AG04450 (cell line): Measurements from ENCODE around the gene LRRC4. TPM values are rescaled to one million over a fixed set of nuclear protein-coding genes. Genes with fewer than 3 reads are reported as not detected.

Experiments
- CTCF ChIA-PET: fragments of 300-600, 350-600 bp; formaldehyde crosslinking; extraction: SDS; loops from one replicate; lab custom pipeline; 2022; ENCODE audit warnings: antibody characterized with exemption, inconsistent platforms; lab: Charles Lee
- POLR2A ChIA-PET: fragments of 350-600 bp; formaldehyde crosslinking; extraction: SDS; loops from one replicate; lab custom pipeline; 2021; ENCODE audit warnings: antibody characterized with exemption, inconsistent platforms; lab: Yijun Ruan, JAX
- DNase-seq: peaks from one replicate; pipeline ENCODE4 v3.0.0-alpha.2; 2011; ENCODE audit warnings: low read depth, low spot score
- H3K27ac ChIP-seq: one replicate; pipeline ENCODE4 v1.5.1; 2012; ENCODE audit warnings: low read depth, low read length, control low read depth
- H3K27me3 ChIP-seq: one replicate; pipeline ENCODE4 v1.6.0; 2012; ENCODE audit warnings: low read length; ENCODE audit not compliant: control insufficient read depth, insufficient read depth
- H3K4me3 ChIP-seq: 2 replicates; pipeline ENCODE4 v1.5.1; 2011; ENCODE audit warnings: mild to moderate bottlenecking, low read depth, low read length, control low read depth
- H3K9me3 ChIP-seq: 2 replicates; pipeline ENCODE4 v1.5.1; 2012; ENCODE audit warnings: low read length; ENCODE audit not compliant: control insufficient read depth, insufficient read depth
- polyA plus RNA-seq: library from polyadenylated mRNA; depleted of rRNA; stranded (reverse); fragments of >200 nt; gene quantifications from 2 replicates; pipeline ENCODE4 v1.2.3, GENCODE V29; 2011
- TF ChIP-seq, protein P1 (sequence below): IDR thresholded peaks from 2 replicates; pipeline ENCODE4 v1.5.1; 2011; ENCODE audit warnings: low read depth, low read length, control low read depth, inconsistent platforms

LRRC4 gene
- polyA plus RNA-seq, 1 experiment = 0.35 TPM

DNA sequence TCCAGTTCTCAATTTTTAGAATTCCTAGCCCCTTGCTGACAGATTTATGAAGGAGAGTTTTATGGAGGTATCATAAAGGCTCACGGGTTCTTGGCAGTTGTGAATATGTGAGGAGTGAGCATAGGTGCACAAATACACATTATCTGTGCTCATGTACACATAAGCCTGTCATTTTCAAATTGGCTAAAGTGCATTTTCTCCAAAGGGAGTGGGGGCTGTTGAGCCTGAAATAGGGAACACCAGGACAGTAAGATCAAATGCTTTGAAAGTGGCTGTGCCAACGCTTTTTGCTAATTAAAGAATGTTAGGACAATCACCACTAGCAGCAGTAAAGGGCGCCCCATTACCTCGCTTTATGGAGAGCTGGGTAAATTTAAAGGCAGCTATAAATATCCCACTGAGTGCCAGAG is 8.3 kb upstream of the LRRC4 start:
- Histone ChIP-seq H3K27ac (no peak overlapping the region), H3K9me3 (no peaks in the 10 kb centered on the region), H3K4me3 (no peak overlapping the region), H3K27me3 (no peaks in the 10 kb centered on the region)
- no peak for DNase-seq
- ChIA-PET POLR2A (no interaction called here), CTCF (interaction anchor here (0.6 kb wide), 1 partner anchor 32 kb away, joined by 5 read pairs; no protein-coding TSS in a partner anchor)
- TF ChIP-seq, protein P1, sequence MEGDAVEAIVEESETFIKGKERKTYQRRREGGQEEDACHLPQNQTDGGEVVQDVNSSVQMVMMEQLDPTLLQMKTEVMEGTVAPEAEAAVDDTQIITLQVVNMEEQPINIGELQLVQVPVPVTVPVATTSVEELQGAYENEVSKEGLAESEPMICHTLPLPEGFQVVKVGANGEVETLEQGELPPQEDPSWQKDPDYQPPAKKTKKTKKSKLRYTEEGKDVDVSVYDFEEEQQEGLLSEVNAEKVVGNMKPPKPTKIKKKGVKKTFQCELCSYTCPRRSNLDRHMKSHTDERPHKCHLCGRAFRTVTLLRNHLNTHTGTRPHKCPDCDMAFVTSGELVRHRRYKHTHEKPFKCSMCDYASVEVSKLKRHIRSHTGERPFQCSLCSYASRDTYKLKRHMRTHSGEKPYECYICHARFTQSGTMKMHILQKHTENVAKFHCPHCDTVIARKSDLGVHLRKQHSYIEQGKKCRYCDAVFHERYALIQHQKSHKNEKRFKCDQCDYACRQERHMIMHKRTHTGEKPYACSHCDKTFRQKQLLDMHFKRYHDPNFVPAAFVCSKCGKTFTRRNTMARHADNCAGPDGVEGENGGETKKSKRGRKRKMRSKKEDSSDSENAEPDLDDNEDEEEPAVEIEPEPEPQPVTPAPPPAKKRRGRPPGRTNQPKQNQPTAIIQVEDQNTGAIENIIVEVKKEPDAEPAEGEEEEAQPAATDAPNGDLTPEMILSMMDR = no peak

DNA sequence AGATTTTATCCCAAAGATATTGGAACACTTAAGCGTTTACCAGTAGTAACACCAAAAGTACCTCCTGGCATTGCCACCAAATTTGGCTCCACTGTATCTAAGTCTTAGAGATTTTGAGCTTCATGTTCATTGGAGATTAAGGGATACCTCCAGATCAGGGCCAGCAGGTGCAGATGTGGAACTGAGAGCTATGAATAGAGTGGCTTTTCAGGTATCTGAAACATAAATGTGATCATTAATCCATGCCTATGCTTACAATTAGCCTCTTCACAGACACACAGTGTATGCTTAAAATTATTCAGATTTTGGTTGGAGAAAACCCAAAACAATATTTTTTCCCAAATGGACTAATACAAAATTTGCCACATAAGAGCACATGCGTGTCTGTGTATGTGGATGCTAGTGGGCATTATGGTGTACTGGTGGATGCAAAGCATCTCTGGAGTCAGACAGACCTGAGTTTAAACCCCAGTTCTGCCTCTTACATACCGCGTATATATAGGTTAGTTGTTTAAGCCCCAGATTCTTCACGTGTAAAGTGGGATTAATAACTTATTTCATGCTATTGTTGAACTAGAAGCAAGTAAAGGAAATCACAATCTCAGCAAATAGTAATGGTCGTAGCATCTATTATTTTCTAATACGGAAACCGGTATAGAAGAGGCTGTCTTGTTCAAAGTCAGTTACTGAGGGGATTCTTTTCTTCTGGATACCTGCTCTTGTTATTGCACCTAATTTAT is 6.8 kb upstream of the LRRC4 start:
- no peak for DNase-seq
- ChIA-PET POLR2A (no interaction called here), CTCF (interaction anchor here (0.6 kb wide), 1 partner anchor 171 kb away, joined by 4 read pairs; no protein-coding TSS in a partner anchor)
- Histone ChIP-seq H3K27ac (no peak overlapping the region), H3K27me3 (no peaks in the 10 kb centered on the region), H3K4me3 (no peak overlapping the region), H3K9me3 (no peaks in the 10 kb centered on the region)
- TF ChIP-seq, protein P1 = no peak

DNA sequence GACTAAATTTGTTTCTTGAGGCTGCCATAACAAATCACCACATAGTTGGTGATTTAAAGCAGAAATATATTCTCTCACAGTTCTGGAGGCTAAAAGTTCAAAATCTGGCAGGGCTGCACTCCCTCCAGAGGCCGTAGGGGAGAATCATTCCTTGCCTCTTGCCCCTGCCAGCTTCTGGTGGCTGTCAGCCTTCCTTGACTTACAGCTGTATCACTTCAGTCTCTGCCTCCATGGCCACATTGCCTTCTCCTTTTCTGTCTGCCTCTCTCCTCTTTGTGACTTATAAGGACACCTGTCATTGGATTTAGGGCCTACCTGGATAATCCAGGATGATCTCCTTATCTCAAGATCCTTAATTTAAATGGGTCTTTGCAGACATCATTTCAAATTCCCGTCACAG is 5.8 kb upstream of the LRRC4 start:
- H3K4me3 ChIP-seq = no peak overlapping the region
- H3K9me3 ChIP-seq = no peaks in the 10 kb centered on the region
- CTCF ChIA-PET = no interaction called here
- TF ChIP-seq, protein P1 = no peak
- POLR2A ChIA-PET = no interaction called here
- H3K27ac ChIP-seq = no peak overlapping the region
- no peak for DNase-seq
- no peaks in the 10 kb centered on the region for H3K27me3 ChIP-seq

DNA sequence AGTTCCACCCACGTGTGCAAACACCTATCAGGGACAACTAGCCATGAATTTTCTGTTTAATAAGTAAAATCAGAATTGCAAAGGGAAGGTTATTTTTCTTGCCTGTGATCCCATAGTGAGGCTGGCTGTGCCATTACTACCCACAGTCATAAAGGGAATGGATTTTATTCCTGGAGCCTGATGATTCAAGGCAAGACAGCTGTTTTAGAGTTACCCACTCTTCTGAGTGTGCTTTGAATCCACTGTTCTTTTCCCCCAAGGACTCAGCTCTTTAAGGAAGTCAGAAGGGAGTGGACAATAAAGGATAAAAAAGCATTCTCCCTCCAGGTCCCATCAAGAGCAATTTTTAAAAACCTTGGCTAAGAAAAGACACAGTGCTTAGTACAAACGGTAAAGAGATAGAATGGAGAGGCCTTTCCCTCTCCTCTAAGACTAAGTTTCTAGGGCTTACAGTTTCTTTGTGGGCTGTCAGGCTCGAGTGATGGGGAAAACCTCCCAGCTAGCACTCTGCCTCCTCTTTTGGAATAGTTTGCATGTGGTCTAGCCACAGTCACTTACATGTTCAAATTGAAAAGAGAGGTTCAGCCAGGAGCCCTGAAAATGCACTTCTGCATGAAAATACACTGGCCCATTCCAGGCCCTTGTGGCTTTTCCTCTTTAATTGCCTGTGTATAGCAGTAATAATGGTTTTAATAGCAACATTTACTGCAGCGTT is 5.1 kb upstream of the LRRC4 start:
- no peak for DNase-seq
- TF ChIP-seq, protein P1 = no peak
- no peak overlapping the region for H3K27ac ChIP-seq
- H3K27me3 ChIP-seq = no peaks in the 10 kb centered on the region
- H3K4me3 ChIP-seq = no peak overlapping the region
- no peaks in the 10 kb centered on the region for H3K9me3 ChIP-seq
- CTCF ChIA-PET = interaction anchor here (0.6 to 2.8 kb wide), 3 partner anchors 29 to 173 kb away, joined by 3 to 20 read pairs (median 3); no protein-coding TSS in a partner anchor
- POLR2A ChIA-PET = no interaction called here

DNA sequence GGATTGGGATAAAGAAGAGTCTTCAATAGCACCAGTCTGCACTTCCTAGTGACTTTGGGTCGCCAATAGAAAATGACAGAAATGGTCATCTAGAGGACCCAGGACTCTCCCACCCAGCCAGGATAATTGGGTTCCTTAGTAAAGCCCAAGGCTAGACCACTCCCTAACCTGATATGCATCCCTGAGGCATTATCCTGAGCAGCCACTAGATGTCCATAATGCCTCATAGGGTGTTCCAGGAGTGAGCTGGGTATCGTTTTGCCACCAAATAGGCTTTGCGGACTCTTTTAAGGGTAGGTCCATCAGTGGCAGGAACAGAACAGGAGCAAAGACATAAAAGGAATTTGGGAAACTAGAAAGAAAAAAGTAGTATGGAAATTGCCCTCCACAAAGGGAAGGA is 4.5 kb upstream of the LRRC4 start:
- H3K27me3 ChIP-seq = no peaks in the 10 kb centered on the region
- POLR2A ChIA-PET = no interaction called here
- no peak overlapping the region for H3K27ac ChIP-seq
- TF ChIP-seq, protein P1 = peak; percentile 61
- DNase-seq = no peak
- CTCF ChIA-PET = interaction anchor here (0.6 to 2.8 kb wide), 4 partner anchors 30 to 328 kb away, joined by 3 to 20 read pairs (median 3); no protein-coding TSS in a partner anchor
- H3K4me3 ChIP-seq = no peak overlapping the region
- no peaks in the 10 kb centered on the region for H3K9me3 ChIP-seq
